ENCODE results near the gene CNN1.
A peak's percentile ranks its signal among the peaks of the same experiment; 100 is the strongest.

GRCh38 chr19:11560404-11561051 is 21.9 kb downstream of the CNN1 start:
- TF ChIP-seq, protein P1, sequence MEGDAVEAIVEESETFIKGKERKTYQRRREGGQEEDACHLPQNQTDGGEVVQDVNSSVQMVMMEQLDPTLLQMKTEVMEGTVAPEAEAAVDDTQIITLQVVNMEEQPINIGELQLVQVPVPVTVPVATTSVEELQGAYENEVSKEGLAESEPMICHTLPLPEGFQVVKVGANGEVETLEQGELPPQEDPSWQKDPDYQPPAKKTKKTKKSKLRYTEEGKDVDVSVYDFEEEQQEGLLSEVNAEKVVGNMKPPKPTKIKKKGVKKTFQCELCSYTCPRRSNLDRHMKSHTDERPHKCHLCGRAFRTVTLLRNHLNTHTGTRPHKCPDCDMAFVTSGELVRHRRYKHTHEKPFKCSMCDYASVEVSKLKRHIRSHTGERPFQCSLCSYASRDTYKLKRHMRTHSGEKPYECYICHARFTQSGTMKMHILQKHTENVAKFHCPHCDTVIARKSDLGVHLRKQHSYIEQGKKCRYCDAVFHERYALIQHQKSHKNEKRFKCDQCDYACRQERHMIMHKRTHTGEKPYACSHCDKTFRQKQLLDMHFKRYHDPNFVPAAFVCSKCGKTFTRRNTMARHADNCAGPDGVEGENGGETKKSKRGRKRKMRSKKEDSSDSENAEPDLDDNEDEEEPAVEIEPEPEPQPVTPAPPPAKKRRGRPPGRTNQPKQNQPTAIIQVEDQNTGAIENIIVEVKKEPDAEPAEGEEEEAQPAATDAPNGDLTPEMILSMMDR (IDR thresholded peaks at IDR 0.05; ENCODE audit: borderline replicate concordance, extremely low read depth, low read length, poor library complexity, severe bottlenecking) = peak; percentile 91
- no peak for TF ChIP-seq EZH2 (IDR thresholded peaks at IDR 0.05; ENCODE audit: borderline replicate concordance, low read depth, low read length, severe bottlenecking)

All from DND-41 (cell line).